HepG2 (cell line): Measurements from ENCODE around the gene SEC61B. TPM values are rescaled to one million over a fixed set of nuclear protein-coding genes. Genes with fewer than 3 reads are reported as not detected.

Experiments used
- ATAC-seq: fragments of 200-7000 bp; cut with Tn5 transposase; 3 replicates; pipeline ENCODE4 v1.9.1; 2020; ENCODE audit warnings: mild to moderate bottlenecking, moderate library complexity
- BruUV-seq: library from RNA; stranded (reverse); fragments of 400-500 nt; replicated peaks from 2 replicates; lab custom pipeline; 2021; lab: Mats Ljungman, UMichigan
- CTCF ChIA-PET: fragments of 300-600 bp; formaldehyde crosslinking; extraction: SDS; loops from one replicate; lab custom pipeline; 2021; ENCODE audit warnings: low total read pairs, inconsistent platforms, low intra/inter-chr PET ratio; lab: Yijun Ruan, JAX
- POLR2A ChIA-PET: fragments of 350-600 bp; sonication (Branson Sonifier 250); formaldehyde crosslinking; loops from one replicate; lab custom pipeline; 2020; ENCODE audit warnings: antibody characterized with exemption, inconsistent platforms; lab: Yijun Ruan, JAX
- DNase-seq: peaks from one replicate; pipeline ENCODE4 v3.0.0-alpha.2; 2015; ENCODE audit warnings: low spot score
- FAIRE-seq: peaks from 3 replicates; lab custom pipeline; 2011; peaks lifted over from hg19 to GRCh38; lab: Jason Lieb, UNC
- H2AFZ ChIP-seq: one replicate; pipeline ENCODE4 v1.6.1; 2011; ENCODE audit warnings: low read length, inconsistent platforms
- H3K27ac ChIP-seq: fragments of 300-600 bp; 3 replicates; pipeline ENCODE4 v1.8.0; 2011; ENCODE audit warnings: mixed run types, mild to moderate bottlenecking, mixed read lengths, low read length, inconsistent platforms; ENCODE audit not compliant: insufficient read depth; ENCODE audit errors: extremely low read length
- H3K27me3 ChIP-seq, 2 experiments: fragments of 200-600 bp in 1 of 2; 2 replicates in 1 of 2; 3 replicates in 1 of 2; pipeline versions ENCODE4 v1.6.0 to v1.8.0; 2011; ENCODE audit warnings: low read length in 2 of 2, mild to moderate bottlenecking in 2 of 2, moderate library complexity in 2 of 2, inconsistent platforms in 1 of 2; ENCODE audit not compliant: insufficient read depth in 2 of 2, control insufficient read depth in 1 of 2
- H3K36me3 ChIP-seq, 2 experiments: fragments of 200-600 bp in 1 of 2; replicated peaks in 1 of 2; 2 replicates in 1 of 2; 3 replicates in 1 of 2; pipeline versions ENCODE4 v1.5.1 to v1.8.0; 2011; ENCODE audit warnings: low read length in 2 of 2, inconsistent platforms in 1 of 2; ENCODE audit not compliant: insufficient read depth in 2 of 2, control insufficient read depth in 1 of 2
- H3K4me1 ChIP-seq: 2 replicates; pipeline ENCODE4 v1.5.1; 2012; ENCODE audit warnings: low read length, inconsistent platforms; ENCODE audit not compliant: insufficient read depth
- H3K4me2 ChIP-seq: 2 replicates; pipeline ENCODE4 v1.6.0; 2011; ENCODE audit warnings: low read depth, low read length, inconsistent platforms
- H3K4me3 ChIP-seq, 3 experiments: fragments of 200-600 bp in 1 of 3; sonication (generic), shearing (Covaris generic) in 1 of 3; replicated peaks in 1 of 3; 2 replicates each; pipeline ENCODE4 v1.5.1; 2011 to 2016; ENCODE audit warnings: low read length in 3 of 3, inconsistent platforms in 2 of 3, low read depth in 2 of 3, mild to moderate bottlenecking in 2 of 3, control low read depth in 1 of 3, mixed read lengths in 1 of 3; ENCODE audit not compliant: insufficient read depth in 1 of 3
- H3K79me2 ChIP-seq: one replicate; pipeline ENCODE4 v1.6.1; 2011; ENCODE audit warnings: low read length, inconsistent platforms; ENCODE audit not compliant: insufficient read depth
- H3K9ac ChIP-seq: 2 replicates; pipeline ENCODE4 v1.6.0; 2011; ENCODE audit warnings: mild to moderate bottlenecking, low read depth, low read length, inconsistent platforms; ENCODE audit not compliant: insufficient read depth
- H3K9me3 ChIP-seq: 2 replicates; pipeline ENCODE4 v1.5.1; 2012; ENCODE audit warnings: mild to moderate bottlenecking, low read length
- H4K20me1 ChIP-seq: 2 replicates; pipeline ENCODE4 v1.6.0; 2011; ENCODE audit warnings: inconsistent platforms, mild to moderate bottlenecking, low read length, moderate library complexity; ENCODE audit not compliant: insufficient read depth
- CREB3 ChIP-seq: sonication (generic); formaldehyde crosslinking; IDR thresholded peaks from 2 replicates; pipeline ENCODE4 v1.5.0; 2020; ENCODE audit warnings: missing genetic modification reagents
- MTF1 ChIP-seq: sonication (generic); formaldehyde crosslinking; IDR thresholded peaks from 2 replicates; pipeline ENCODE4 v1.5.0; 2020; ENCODE audit warnings: missing genetic modification reagents
- NR2F2 ChIP-seq: IDR thresholded peaks from 2 replicates; pipeline ENCODE4 v1.6.1; 2012; ENCODE audit warnings: low read depth, inconsistent platforms, borderline replicate concordance
- ONECUT2 ChIP-seq: sonication (generic); formaldehyde crosslinking; IDR thresholded peaks from 2 replicates; pipeline ENCODE4 v1.4.0; 2020; ENCODE audit warnings: missing genetic modification reagents
- PATZ1 ChIP-seq: sonication (generic); formaldehyde crosslinking; IDR thresholded peaks from 2 replicates; pipeline ENCODE4 v1.4.0; 2020; ENCODE audit warnings: missing genetic modification reagents
- ZBTB38 ChIP-seq: sonication (generic); formaldehyde crosslinking; IDR thresholded peaks from 2 replicates; pipeline ENCODE4 v1.5.1; 2020; ENCODE audit warnings: mild to moderate bottlenecking, missing genetic modification reagents
- ZKSCAN8 ChIP-seq: IDR thresholded peaks from 2 replicates; pipeline ENCODE4 v1.6.1; 2016; ENCODE audit warnings: borderline replicate concordance, missing genetic modification reagents, missing compliant biosample characterization
- ZMAT3 ChIP-seq: sonication (generic); formaldehyde crosslinking; conservative IDR thresholded peaks from 2 replicates; pipeline ENCODE4 v1.7.0; 2021; ENCODE audit warnings: missing genetic modification reagents
- ZNF143 ChIP-seq: sonication (generic); formaldehyde crosslinking; IDR thresholded peaks from 2 replicates; pipeline ENCODE4 v1.4.0; 2020; ENCODE audit warnings: missing genetic modification reagents
- ZNF282 ChIP-seq: fragments of 450-650 bp; IDR thresholded peaks from 2 replicates; pipeline ENCODE4 v1.6.1; 2018; ENCODE audit not compliant: partially characterized antibody
- ZNF33B ChIP-seq: sonication (generic); formaldehyde crosslinking; IDR thresholded peaks from 2 replicates; pipeline ENCODE4 v1.5.1; 2020; ENCODE audit warnings: mild to moderate bottlenecking, missing genetic modification reagents
- ZNF383 ChIP-seq: sonication (generic); formaldehyde crosslinking; IDR thresholded peaks from 2 replicates; pipeline ENCODE4 v1.4.0; 2020; ENCODE audit warnings: missing genetic modification reagents, mild to moderate bottlenecking, borderline replicate concordance
- ZNF460 ChIP-seq: sonication (generic); formaldehyde crosslinking; IDR thresholded peaks from 2 replicates; pipeline ENCODE4 v1.5.1; 2020; ENCODE audit warnings: missing genetic modification reagents, mild to moderate bottlenecking, borderline replicate concordance
- ZNF484 ChIP-seq: sonication (generic); formaldehyde crosslinking; IDR thresholded peaks from 2 replicates; pipeline ENCODE4 v1.5.1; 2020; ENCODE audit warnings: mild to moderate bottlenecking, low read depth, missing genetic modification reagents, borderline replicate concordance
- WGBS: methylation state at CpG from one replicate; pipeline ENCODE4 v1.1.6; 2017; ENCODE audit warnings: low lambda C conversion rate; 5-methylcytosine and 5-hydroxymethylcytosine counted together
- in situ Hi-C: cut with HindIII; loops from 2 replicates; pipeline ENCODE4 v1.10.0; 2017; ENCODE audit warnings: low pct_unique_long_range_greater_than_20kb; ENCODE audit not compliant: extremely low pct_ligation_motif_present
- intact Hi-C: fragments of 100-400 bp; cut with micrococcal nuclease; formaldehyde crosslinking; loops from one replicate; pipeline ENCODE4 v1.10.0; 2022; ENCODE audit not compliant: unreplicated experiment
- polyA plus RNA-seq, 8 experiments: library from polyadenylated mRNA; depleted of rRNA in 3 of 8; stranded (reverse) in 7 of 8; unstranded in 1 of 8; fragments of >200 nt; fragmentation: Illumina TruSeq in 4 of 8; extraction: Trizol in 4 of 8; gene quantifications; 2 replicates each; pipeline versions ENCODE4 v1.2.1 to v1.2.3, GENCODE V29; 2011 to 2016; ENCODE audit warnings: low read depth in 4 of 8, missing spikeins in 1 of 8, mixed read lengths in 1 of 8; ENCODE audit not compliant: insufficient read depth in 1 of 8
- total RNA-seq, 5 experiments: library from RNA; depleted of rRNA; stranded (reverse); fragments of >200 nt; fragmentation: Illumina TruSeq; extraction: Trizol; gene quantifications; 2 replicates each; pipeline ENCODE4 v1.2.3, GENCODE V29; 2016; ENCODE audit warnings: low read depth in 1 of 5

SEC61B gene
- total and polyA plus RNA-seq, 2 of the 13 experiments (the other 11 are each of a cell fraction or from before 2014, with no cell fraction given), result 191 to 368 TPM

DNA sequence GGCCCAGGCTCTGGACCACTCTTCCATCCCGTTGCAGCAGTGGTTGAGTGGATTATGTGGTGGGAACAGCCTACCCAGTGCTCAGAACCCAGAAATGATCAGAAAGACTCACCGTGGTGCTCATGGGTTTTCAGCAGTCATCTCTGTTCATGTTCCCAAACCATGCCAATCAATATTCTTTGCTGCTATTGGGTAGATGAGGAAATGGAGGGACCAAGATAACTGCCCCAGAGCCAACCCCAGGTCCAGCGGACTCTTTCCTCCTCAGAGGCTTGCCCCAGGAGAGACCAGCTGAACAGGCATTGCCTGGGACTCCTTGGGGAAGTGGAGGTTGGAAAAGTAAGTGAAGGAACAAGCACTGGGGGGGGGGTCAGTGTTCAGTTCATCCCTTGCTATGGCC is 38.5 kb upstream of the SEC61B start:
- ChIA-PET CTCF (no interaction called here), POLR2A (interaction anchor here (1.8 kb wide), 1 partner anchor 38 kb away, joined by 5 read pairs; the partner anchor contains the start of genes ALG2 and SEC61B)
- DNase-seq (no peak), ATAC-seq (no peak), FAIRE-seq (no peak)
- TF ChIP-seq ZNF460 (CRISPR knock-in tag), result no peak
- TF ChIP-seq CREB3, result no peak
- TF ChIP-seq ZBTB38 (CRISPR knock-in tag), result no peak
- TF ChIP-seq ZMAT3 (CRISPR knock-in tag), result no peak
- TF ChIP-seq ZNF383 (CRISPR knock-in tag), result no peak
- no peak for TF ChIP-seq PATZ1 (CRISPR knock-in tag)
- no peak for TF ChIP-seq ZNF484 (CRISPR knock-in tag)
- no peak for TF ChIP-seq ZNF33B (CRISPR knock-in tag)
- no peak for TF ChIP-seq ZKSCAN8 (CRISPR knock-in tag)
- no peak for TF ChIP-seq ONECUT2 (CRISPR knock-in tag)
- no peak for TF ChIP-seq ZNF282
- TF ChIP-seq NR2F2, result no peak
- TF ChIP-seq ZNF143 (CRISPR knock-in tag), result no peak
- TF ChIP-seq MTF1, result no peak
- no peak overlapping the region for H3K27ac ChIP-seq
- intact Hi-C loops (loop anchor here (1.0 to 10.0 kb wide), 4 partner anchors 20 to 827 kb away; no protein-coding TSS in a partner anchor), in situ Hi-C loops (loop anchor here (10.0 to 25.0 kb wide), 2 partner anchors 621 to 829 kb away; no protein-coding TSS in a partner anchor)
- H3K79me2 ChIP-seq, result no peaks in the 10 kb centered on the region
- BruUV-seq, result no TSS peak
- H3K4me1 ChIP-seq, result peaks cover 11% of the 10 kb centered on the region
- WGBS, result 42% methylated on average over 3 of the region's 3 CpGs
- H3K27me3 ChIP-seq, result peaks cover 0 to 23% of the 10 kb centered on the region in 2 experiments; a peak in 2 of 5 replicates
- no peaks in the 10 kb centered on the region for H4K20me1 ChIP-seq
- no peak overlapping the region for H3K4me2 ChIP-seq
- no peaks in the 10 kb centered on the region for H3K36me3 ChIP-seq
- H3K9ac ChIP-seq, result no peak overlapping the region
- H3K4me3 ChIP-seq, result no peak overlapping the region
- no peaks in the 10 kb centered on the region for H3K9me3 ChIP-seq
- H2AFZ ChIP-seq, result no peak overlapping the region
